Measurements from ENCODE around the gene ATAD3A.
"Not testable (repeated sequence)": the region's sequence is repeated elsewhere in the genome, so short reads cannot be mapped to it uniquely, and the experiment has no call there.

Gene ATAD3A

DNA sequence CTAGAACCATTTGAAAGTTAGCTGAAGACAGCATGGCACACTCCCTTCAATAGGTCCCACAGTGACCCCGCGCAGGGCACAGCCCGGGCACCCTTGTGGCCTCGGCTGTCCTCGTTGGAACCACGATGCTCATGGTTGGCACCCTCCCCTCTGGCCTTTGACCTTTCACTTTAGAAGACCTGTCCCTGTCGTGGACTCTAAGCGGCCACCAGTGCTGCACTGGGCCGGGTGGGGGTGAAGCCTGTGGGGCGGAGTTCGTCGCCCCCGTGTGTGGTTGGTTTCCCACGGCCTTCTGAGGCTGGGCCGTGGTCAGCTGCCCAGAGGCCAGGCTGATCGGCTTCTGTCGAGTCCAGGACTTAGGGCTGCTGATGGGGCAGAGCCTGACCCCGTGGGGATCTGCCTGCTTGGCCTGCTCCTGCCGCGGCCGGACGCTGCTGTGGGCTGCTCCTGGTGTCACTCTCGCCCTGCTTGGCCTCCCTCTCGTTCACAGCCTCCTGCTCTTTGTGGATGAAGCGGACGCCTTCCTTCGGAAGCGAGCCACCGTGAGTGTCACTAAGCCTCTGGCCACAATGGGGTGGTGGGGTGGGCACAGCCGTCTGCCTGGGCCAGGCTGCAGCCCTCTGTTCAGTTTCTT, 12.9 kb downstream of the ATAD3A start:
- not testable (repeated sequence) for DNase-seq

GRCh38 chr1:1526476-1526875, 14.5 kb downstream of the ATAD3A start:
- DNase-seq: not testable (repeated sequence)

DNA sequence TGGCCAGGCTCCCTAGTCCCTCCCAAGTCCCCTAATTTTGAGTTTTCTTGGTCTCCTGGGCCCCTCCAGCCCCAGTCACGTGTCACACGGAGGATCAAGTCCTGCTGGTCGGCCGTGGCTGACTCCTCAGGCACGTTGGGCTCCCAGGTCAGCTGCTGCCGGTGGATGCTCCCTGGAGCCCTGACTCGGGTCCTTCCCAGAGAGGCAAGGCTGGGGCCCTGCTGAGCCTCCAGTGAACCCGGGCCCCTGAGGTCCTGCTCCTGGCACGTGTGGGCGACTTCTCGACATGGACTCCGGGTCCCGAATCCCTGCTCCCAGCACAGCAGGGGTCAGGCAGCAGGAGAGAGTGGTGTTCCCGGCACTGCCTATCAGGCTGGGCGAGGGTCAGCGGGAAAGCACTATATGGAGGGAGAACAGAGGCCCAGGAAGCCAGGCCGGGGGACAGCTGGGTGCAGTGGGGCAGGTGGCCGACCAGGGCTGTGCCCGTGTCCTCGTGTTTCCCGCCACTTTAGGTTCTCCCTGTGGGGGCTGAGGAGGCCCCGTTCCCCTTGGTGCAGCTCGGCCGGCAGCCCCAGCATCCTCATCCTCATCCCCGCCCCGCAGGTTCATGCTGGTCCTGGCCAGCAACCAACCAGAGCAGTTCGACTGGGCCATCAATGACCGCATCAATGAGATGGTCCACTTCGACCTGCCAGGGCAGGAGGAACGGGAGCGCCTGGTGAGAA, 15.3 kb downstream of the ATAD3A start:
- DNase-seq: no peak

DNA sequence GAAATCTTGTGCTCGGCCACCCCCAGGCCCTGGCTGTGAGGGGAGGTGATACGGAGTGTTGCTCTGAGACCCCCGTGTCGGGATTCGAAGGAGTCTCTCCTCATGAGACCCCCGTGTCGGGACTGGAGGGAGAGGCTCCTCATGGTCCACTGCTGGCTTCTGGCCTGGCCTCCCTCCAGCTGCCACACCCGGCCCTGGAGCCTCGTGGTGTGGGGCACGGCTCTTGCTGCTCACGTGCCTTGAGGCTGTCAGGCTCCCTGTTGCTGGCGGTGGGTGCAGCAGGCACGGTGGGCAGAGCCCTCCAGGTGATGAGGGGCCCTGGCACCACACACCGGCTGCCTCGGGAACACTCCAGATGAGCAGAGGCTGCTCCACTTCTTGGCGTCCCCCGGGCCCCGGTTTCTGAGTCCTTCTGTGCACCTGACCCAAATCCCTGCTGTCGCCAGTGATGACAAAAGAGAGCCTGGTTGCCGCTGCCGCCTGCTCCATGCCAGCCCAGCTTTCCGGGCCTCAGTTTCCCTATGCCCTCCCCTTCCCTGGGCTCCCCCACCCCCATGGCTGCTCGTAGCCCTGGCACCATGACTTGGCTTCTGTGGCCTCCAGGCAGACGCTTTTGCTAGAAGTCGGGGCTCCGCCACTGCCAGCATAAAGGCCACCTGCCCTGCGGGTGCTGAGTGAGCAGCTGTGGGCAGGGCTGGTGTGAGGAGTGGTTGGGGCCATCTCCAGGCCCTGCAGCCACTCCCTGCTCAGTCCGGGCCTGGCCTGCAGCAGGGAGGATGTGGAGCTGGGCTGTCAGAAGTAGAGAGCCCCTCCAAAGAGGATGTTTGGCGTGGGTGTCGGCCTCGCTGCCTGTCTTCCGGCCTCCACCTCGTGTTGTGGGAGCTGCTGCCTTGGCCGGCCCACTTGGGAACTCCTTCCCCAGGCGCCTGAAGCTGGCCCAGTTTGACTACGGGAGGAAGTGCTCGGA, 16.6 kb downstream of the ATAD3A start:
- no peak for DNase-seq

DNA sequence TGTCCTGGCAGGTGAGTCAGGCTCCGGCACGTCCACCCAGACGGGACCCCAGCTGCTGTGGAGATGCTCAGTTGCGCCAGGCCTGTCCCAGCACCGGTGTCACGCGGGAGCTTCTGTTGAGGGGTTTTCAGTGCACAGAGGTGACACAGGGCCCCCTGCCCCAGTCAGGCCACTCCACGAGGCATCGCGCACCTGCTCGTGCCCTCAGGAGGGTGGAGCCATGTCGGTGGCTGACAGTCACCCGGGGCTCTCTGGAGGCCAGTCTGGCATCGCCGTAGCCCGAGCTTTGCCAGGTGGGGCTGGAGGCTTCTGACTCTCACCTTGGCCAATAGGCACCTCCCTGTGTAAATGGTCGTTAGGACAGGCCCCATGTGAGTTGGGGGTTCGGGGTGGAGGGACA, 17.4 kb downstream of the ATAD3A start:
- no peak for DNase-seq

DNA sequence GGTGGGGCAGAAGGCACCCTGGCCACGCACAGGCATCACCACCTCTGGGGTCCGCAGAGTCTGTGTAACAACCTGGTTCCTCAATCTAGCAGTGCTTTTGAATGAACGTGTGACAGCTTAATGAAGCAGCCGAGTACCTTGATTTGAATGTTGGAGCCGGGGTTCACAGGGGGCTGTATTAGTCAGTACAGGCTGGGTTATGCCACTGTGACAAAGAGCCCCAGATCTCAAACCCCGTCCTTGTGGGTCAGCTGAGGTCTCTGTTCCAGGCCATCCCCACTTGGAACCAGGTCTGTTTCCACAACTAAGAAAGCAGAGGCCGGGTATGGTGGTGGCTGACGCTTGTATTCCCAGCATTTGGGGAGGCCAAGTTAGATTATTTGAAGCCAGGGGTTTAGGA, 18.0 kb downstream of the ATAD3A start:
- no peak for DNase-seq

GRCh38 chr1:1531947-1532346, 20.0 kb downstream of the ATAD3A start:
- DNase-seq: no peak

- not testable (repeated sequence) for DNase-seq
Observed at GRCh38 chr1:1533176-1533893, 21.4 kb downstream of the ATAD3A start.

DNA sequence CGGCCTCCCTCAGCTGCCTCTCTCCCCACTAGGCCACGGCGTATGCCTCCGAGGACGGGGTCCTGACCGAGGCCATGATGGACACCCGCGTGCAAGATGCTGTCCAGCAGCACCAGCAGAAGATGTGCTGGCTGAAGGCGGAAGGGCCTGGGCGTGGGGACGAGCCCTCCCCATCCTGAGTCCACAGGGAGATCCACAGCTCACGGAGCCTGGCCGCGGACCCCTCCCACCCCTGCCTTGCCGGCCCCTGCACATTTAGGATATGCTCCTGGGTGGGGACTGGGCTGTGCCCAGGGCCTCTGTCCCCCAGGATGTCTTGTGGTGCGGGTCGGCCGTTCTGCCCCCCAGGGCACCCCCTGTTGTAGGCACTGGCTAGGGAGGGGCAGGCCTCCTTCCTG, 21.9 kb downstream of the ATAD3A start:
- DNase-seq: not testable (repeated sequence)

DNA sequence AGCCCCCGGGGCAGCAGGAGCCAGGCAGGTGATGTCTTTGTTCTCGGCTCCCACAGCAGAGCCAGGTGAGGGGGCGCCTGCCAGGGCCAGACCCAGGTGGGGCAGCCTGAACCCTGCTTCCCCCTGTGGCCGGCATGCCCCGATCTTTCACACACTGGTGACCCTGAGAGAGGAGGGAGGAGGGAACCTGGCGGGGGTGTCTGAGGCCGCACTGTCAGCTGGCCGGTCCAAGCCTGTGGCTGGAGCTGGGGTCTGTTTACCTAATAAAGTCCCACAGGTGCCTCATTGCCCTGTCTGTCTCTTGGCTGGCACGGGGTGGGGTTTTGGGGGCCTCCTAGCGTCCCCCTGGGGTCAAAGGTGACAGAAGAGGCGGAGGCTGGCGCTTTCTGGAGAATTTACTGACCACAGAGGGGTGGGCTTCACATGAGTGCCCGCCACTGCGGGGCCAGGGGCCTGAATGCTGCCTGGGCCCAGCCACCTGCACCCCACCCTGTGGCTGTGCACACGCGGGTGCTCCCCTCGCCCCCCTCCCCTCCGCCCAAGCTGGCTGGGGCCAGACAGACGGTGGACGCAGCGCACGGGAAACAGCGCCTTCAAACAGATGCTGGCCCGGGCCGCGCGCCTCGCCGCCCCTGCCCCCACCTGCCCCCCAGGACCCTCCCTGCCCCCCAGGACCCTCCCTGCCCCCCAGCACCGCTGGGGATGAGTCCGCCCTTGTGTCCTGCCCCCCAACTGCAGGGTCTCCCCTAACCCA, 22.6 kb downstream of the ATAD3A start:
- no peak for DNase-seq

DNA sequence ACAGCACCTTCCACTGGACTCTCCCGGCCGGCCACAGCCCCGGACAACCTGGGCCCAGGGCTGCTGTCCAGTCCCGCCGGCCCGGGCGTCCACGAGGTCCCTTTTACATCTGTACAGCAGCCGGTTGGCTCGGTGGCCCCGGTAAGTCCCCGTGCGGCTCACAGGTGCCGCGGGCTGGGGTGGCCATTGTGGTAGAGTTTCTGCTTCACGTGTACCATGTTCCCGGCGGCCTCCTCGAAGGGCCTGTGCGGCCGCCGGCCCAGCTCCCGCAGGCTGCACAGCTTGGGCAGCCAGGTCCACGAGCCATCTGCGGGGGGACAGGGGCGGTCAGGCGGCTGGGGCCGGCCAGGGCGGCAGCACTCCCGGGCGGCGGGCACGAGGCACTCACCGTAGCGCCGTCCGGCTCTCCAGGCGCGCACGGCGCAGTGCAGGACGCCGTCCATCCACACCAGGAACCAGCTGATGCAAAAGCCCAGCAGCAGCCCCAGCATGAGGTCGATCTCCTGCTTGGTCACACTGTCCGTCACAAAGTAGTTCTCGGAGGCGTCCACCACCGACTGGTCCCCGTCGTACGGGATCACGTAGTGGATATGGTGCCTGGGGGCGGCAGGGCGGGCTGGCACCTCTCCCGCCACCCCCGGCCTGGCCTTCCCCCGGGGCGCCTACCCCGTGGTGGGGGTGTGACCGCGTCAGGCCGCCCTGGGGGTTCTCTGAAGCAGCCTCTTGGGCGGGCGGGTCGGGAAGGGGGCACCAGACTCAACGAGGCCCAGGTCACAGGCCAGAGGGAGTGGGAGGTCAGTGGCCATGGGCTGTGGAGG, 23.4 kb downstream of the ATAD3A start:
- no peak for DNase-seq

GRCh38 chr1:1536019-1536937, 24.3 kb downstream of the ATAD3A start:
- no peak for DNase-seq

- no peak for DNase-seq
Observed at GRCh38 chr1:1536938-1537546, 25.1 kb downstream of the ATAD3A start.

- DNase-seq: no peak
Observed at GRCh38 chr1:1537626-1538250, 25.8 kb downstream of the ATAD3A start.

DNA sequence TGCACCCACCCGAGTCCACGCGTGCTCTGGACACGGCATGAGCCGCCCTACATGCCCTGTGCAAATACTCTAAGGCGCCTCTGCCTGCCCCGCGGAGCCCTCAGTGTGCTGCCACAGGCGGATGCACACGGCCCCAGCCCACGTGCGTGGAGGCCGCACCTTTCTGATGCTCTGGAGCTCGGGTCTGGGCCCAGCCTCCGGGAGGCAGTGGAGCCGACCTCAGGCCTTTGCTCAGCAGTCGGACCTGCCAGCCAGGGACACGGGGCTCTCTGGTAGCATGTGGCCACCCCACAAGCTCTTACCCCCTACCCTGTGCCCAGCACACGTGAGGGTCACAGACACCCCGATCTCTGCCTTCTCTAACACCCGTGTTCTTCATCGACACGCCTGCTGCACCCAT, 26.4 kb downstream of the ATAD3A start:
- no peak for DNase-seq

- no peak for DNase-seq
Observed at GRCh38 chr1:1538989-1539309, 27.0 kb downstream of the ATAD3A start.

- no peak for DNase-seq
Observed at GRCh38 chr1:1539310-1540089, 27.5 kb downstream of the ATAD3A start.

DNA sequence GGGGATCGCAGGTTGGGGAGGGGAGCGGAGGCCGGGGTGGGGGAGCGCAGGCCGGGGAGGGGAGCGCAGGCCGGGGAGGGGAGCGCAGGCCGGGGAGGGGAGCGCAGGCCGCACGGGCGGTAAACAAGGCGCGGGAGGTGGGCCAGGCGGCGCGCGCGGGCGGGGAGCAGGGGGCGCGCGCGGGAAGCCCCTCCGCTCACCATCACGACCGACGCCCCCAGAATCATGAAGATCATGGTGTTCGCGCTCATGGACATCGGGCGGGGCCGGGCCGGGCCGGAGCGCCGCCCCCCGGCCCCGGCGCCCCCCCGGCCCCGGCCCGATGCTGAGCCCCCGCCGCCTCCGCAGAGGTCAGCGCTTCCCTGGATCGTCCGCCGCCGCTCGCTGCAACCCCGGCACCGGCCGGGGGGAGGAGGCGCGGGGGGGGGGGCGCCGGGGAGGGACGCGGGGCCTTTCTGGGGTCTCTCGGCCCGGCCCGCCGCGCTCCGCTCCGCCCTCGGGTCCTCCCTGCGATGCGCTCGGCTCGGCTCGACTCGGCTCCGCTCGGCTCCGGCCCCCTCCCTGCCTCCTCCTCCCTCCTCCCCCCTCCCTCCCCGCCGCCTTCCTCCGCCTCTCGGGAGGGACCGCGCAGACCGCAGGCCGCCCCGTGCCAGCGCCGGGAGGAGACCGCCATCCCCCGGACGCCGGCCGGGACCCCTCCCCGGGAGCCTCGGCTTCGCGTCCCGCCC, 28.3 kb downstream of the ATAD3A start, which contains the start of gene TMEM240:
TSS of gene TMEM240 (minus strand) at position 535 of the 728 bp plus-strand sequence. CDS start at position 257, 278 bp downstream.
- peak; percentile 9 for DNase-seq
